K562 (cell line): ENCODE results near the gene TCF7. TPM values are rescaled to one million over a fixed set of nuclear protein-coding genes. Genes with fewer than 3 reads are reported as not detected.

Experiments used
- BDP1 ChIP-seq: IDR thresholded peaks from 3 replicates; pipeline ENCODE4 v1.6.1; 2011; ENCODE audit not compliant: insufficient read length, insufficient read depth
- BHLHE40 ChIP-seq: IDR thresholded peaks from 2 replicates; pipeline ENCODE4 v1.6.1; 2011; ENCODE audit warnings: low read length, improper control_type of control experiment
- ETV6 ChIP-seq, 3 experiments: fragments of 150-350 bp in 1 of 3; sonication (generic) in 1 of 3; formaldehyde crosslinking in 1 of 3; IDR thresholded peaks; 2 replicates each; pipeline versions ENCODE4 v1.6.1 to v1.8.0; 2014 to 2022; ENCODE audit warnings: borderline replicate concordance in 2 of 3, low read depth in 2 of 3, antibody characterized with exemption in 1 of 3, low read length in 1 of 3, mild to moderate bottlenecking in 1 of 3, missing genetic modification reagents in 1 of 3
- FOXP4 ChIP-seq: sonication (generic); formaldehyde crosslinking; IDR thresholded peaks from 2 replicates; pipeline ENCODE4 v1.8.0; 2022; ENCODE audit warnings: mild to moderate bottlenecking, missing genetic modification reagents, borderline replicate concordance
- GTF2E2 ChIP-seq: fragments of 200-800 bp; sonication (Bioruptor generic); IDR thresholded peaks from 2 replicates; pipeline ENCODE4 v1.6.1; 2016; ENCODE audit warnings: missing genetic modification characterization, missing compliant biosample characterization
- MBD1 ChIP-seq: fragments of 250-450 bp; sonication (Bioruptor Pico); IDR thresholded peaks from 2 replicates; pipeline ENCODE4 v1.8.0; 2022; ENCODE audit warnings: inconsistent platforms
- MITF ChIP-seq: IDR thresholded peaks from 2 replicates; pipeline ENCODE4 v1.6.1; 2014; ENCODE audit warnings: antibody characterized with exemption
- TBP ChIP-seq: optimal IDR thresholded peaks from 2 replicates; pipeline ENCODE3; 2011; ENCODE audit warnings: low read depth, low read length, improper control_type of control experiment
- ZFP36 ChIP-seq: fragments of 150-350 bp; IDR thresholded peaks from 2 replicates; pipeline ENCODE4 v1.6.1; 2018; ENCODE audit warnings: low read length, low read depth; ENCODE audit not compliant: partially characterized antibody
- polyA plus RNA-seq, 8 experiments: library from polyadenylated mRNA; depleted of rRNA in 4 of 8; stranded (reverse) in 5 of 8; unstranded in 3 of 8; fragments of >200 nt; fragmentation: Nextera tagmentation in 2 of 8; fragmentation: Illumina TruSeq in 1 of 8; extraction: Ambion mirVana in 2 of 8; extraction: Trizol in 1 of 8; gene quantifications; 2 replicates each; pipeline versions ENCODE4 v1.2.1 to v1.2.3, GENCODE V29; 2011 to 2014; ENCODE audit warnings: inconsistent platforms in 1 of 8, missing spikeins in 1 of 8
- total RNA-seq, 7 experiments: library from RNA; depleted of rRNA in 6 of 7; stranded (reverse); fragments of >200 nt in 6 of 7; fragmentation: Illumina TruSeq in 2 of 7; extraction: Trizol in 2 of 7; gene quantifications; 2 replicates each; pipeline versions ENCODE4 v1.2.1 to v1.2.3, GENCODE V29; 2011 to 2021; ENCODE audit warnings: low replicate concordance in 1 of 7

Gene TCF7
- total and polyA plus RNA-seq, 9 of the 15 experiments (the other 6 are each of a cell fraction or from before 2014, with no cell fraction given): 1.6 to 14.9 (median 4.2) TPM

- TF ChIP-seq FOXP4 (CRISPR knock-in tag) (0 out of 2 replicates have a peak, but pooled peaks have one; percentile 64), MBD1 (no peak), BDP1 (no peak), GTF2E2 (tag) (peak; percentile 99), ZFP36 (peak; percentile 8), BHLHE40 (0 out of 2 replicates have a peak, but pooled peaks have one; percentile 5), ETV6 (IDR thresholded peaks at IDR 0.05; ENCODE audit: borderline replicate concordance in 1 of 2, low read depth in 2 of 2, low read length in 1 of 2) (no peak), ETV6 (CRISPR knock-in tag; IDR thresholded peaks at IDR 0.05; ENCODE audit: borderline replicate concordance) (peak; percentile 86; the same call in 1 of the 2 replicates), MITF (0 out of 2 replicates have a peak, but pooled peaks have one; percentile 26), TBP (peak; percentile 98)
These were observed 62.3 kb downstream of the TCF7 start, which contains the start of gene SKP1 (continued) for GRCh38 chr5:134176511-134177368.
